IMR-90 (cell line): Measurements from ENCODE around the gene THRB. TPM values are rescaled to one million over a fixed set of nuclear protein-coding genes. Genes with fewer than 3 reads are reported as not detected.

Experiments
- ATAC-seq: fragments of 200-7000 bp; cut with Tn5 transposase; 2 replicates; pipeline ENCODE4 v1.9.1; 2020; ENCODE audit warnings: low read depth, mild to moderate bottlenecking, moderate library complexity
- BruUV-seq: library from RNA; stranded (reverse); fragments of 400-500 nt; replicated peaks from 2 replicates; lab custom pipeline; 2021; lab: Mats Ljungman, UMichigan
- CTCF ChIA-PET: fragments of 300-600 bp; formaldehyde crosslinking; extraction: SDS; loops from one replicate; lab custom pipeline; 2021; ENCODE audit warnings: antibody characterized with exemption; lab: Yijun Ruan, JAX
- POLR2A ChIA-PET: fragments of 300-600 bp; sonication (Branson Sonifier 250); formaldehyde crosslinking; loops from one replicate; lab custom pipeline; 2022; ENCODE audit warnings: antibody characterized with exemption; ENCODE audit not compliant: unreplicated experiment; lab: Charles Lee
- DNase-seq: peaks from one replicate; pipeline ENCODE4 v3.0.0; 2013
- H2AFZ ChIP-seq: replicated peaks from 2 replicates; pipeline ENCODE3; 2013; ENCODE audit warnings: low read length, mild to moderate bottlenecking; ENCODE audit not compliant: poor library complexity
- H2AK5ac ChIP-seq: 2 replicates; pipeline ENCODE4 v1.6.1; 2013; ENCODE audit warnings: low read depth, low read length, inconsistent platforms
- H2AK9ac ChIP-seq: replicated peaks from 2 replicates; pipeline ENCODE3; 2013; ENCODE audit warnings: mild to moderate bottlenecking, low read depth, low read length, moderate library complexity; ENCODE audit not compliant: poor library complexity
- H2BK120ac ChIP-seq: 2 replicates; pipeline ENCODE4 v1.6.1; 2013; ENCODE audit warnings: low read depth, low read length, inconsistent platforms
- H2BK15ac ChIP-seq: 3 replicates; pipeline ENCODE4 v1.6.1; 2013; ENCODE audit warnings: low read depth, low read length, inconsistent platforms
- H2BK20ac ChIP-seq: 2 replicates; pipeline ENCODE4 v1.6.1; 2013; ENCODE audit warnings: low read depth, mild to moderate bottlenecking, inconsistent platforms, low read length, moderate library complexity
- H2BK5ac ChIP-seq: 2 replicates; pipeline ENCODE4 v1.6.1; 2013; ENCODE audit warnings: mild to moderate bottlenecking, low read depth, low read length, inconsistent platforms; ENCODE audit not compliant: poor library complexity, severe bottlenecking
- H3K14ac ChIP-seq: replicated peaks from 2 replicates; pipeline ENCODE4 v1.6.1; 2013; ENCODE audit warnings: low read depth, low read length, inconsistent platforms
- H3K18ac ChIP-seq: 2 replicates; pipeline ENCODE4 v1.6.1; 2013; ENCODE audit warnings: low read depth, low read length, control low read depth
- H3K23ac ChIP-seq: 2 replicates; pipeline ENCODE4 v1.6.1; 2013; ENCODE audit warnings: low read depth, low read length, inconsistent platforms
- H3K27ac ChIP-seq: 2 replicates; pipeline ENCODE4 v1.5.1; 2013; ENCODE audit warnings: mild to moderate bottlenecking, control low read depth, low read length; ENCODE audit not compliant: insufficient read depth
- H3K27me3 ChIP-seq: 2 replicates; pipeline ENCODE4 v1.6.1; 2013; ENCODE audit warnings: low read length; ENCODE audit not compliant: control insufficient read depth, insufficient read depth
- H3K36me3 ChIP-seq: 2 replicates; pipeline ENCODE4 v1.6.1; 2013; ENCODE audit warnings: low read length, mixed read lengths; ENCODE audit not compliant: control insufficient read depth, insufficient read depth
- H3K4ac ChIP-seq: 2 replicates; pipeline ENCODE4 v1.6.1; 2013; ENCODE audit warnings: low read depth, low read length, inconsistent platforms
- H3K4me1 ChIP-seq: 2 replicates; pipeline ENCODE4 v1.6.1; 2013; ENCODE audit warnings: low read length, mixed read lengths; ENCODE audit not compliant: control insufficient read depth, insufficient read depth
- H3K4me2 ChIP-seq: 2 replicates; pipeline ENCODE4 v1.6.1; 2013; ENCODE audit warnings: low read depth, mild to moderate bottlenecking, control low read depth, low read length, moderate library complexity
- H3K4me3 ChIP-seq: 2 replicates; pipeline ENCODE4 v1.5.1; 2013; ENCODE audit warnings: low read depth, mild to moderate bottlenecking, control low read depth, low read length, moderate library complexity; ENCODE audit not compliant: insufficient read depth
- H3K56ac ChIP-seq: 2 replicates; pipeline ENCODE4 v1.6.1; 2013; ENCODE audit warnings: low read length, inconsistent platforms; ENCODE audit not compliant: insufficient read depth; ENCODE audit errors: extremely low read depth
- H3K79me1 ChIP-seq, 2 experiments: 2 replicates each; pipeline ENCODE4 v1.6.1; 2013; ENCODE audit warnings: low read length in 2 of 2, inconsistent platforms in 1 of 2, low read depth in 1 of 2
- H3K9ac ChIP-seq: 2 replicates; pipeline ENCODE4 v1.6.1; 2013; ENCODE audit warnings: low read depth, low read length, control low read depth
- H3K9me1 ChIP-seq: 2 replicates; pipeline ENCODE4 v1.6.1; 2013; ENCODE audit warnings: low read length, inconsistent platforms; ENCODE audit not compliant: insufficient read depth
- H3K9me3 ChIP-seq: 2 replicates; pipeline ENCODE4 v1.6.1; 2013; ENCODE audit warnings: low read length; ENCODE audit not compliant: control insufficient read depth, insufficient read depth
- H4K20me1 ChIP-seq: 2 replicates; pipeline ENCODE4 v1.6.1; 2013; ENCODE audit warnings: low read length, inconsistent platforms; ENCODE audit not compliant: insufficient read depth
- H4K5ac ChIP-seq: 2 replicates; pipeline ENCODE4 v1.6.1; 2013; ENCODE audit warnings: mild to moderate bottlenecking, low read depth, low read length, control low read depth
- H4K8ac ChIP-seq, 2 experiments: 2 replicates each; pipeline ENCODE4 v1.6.1; 2013; ENCODE audit warnings: low read depth in 2 of 2, low read length in 2 of 2, control low read depth in 1 of 2, inconsistent platforms in 1 of 2
- H4K91ac ChIP-seq: 2 replicates; pipeline ENCODE4 v1.6.1; 2013; ENCODE audit warnings: low read depth, low read length, inconsistent platforms; ENCODE audit not compliant: insufficient read depth
- BHLHE40 ChIP-seq: fragments of 150-350 bp; IDR thresholded peaks from 2 replicates; pipeline ENCODE4 v1.6.1; 2016; ENCODE audit warnings: mild to moderate bottlenecking, low read depth, low read length
- CEBPB ChIP-seq: IDR thresholded peaks from 2 replicates; pipeline ENCODE4 v1.6.1; 2012; ENCODE audit warnings: low read depth, low read length, improper control_type of control experiment
- CHD1 ChIP-seq: IDR thresholded peaks from 2 replicates; pipeline ENCODE4 v1.6.1; 2012; ENCODE audit warnings: low read depth, low read length, improper control_type of control experiment
- ELK1 ChIP-seq: fragments of 150-350 bp; IDR thresholded peaks from 2 replicates; pipeline ENCODE4 v1.6.1; 2016; ENCODE audit warnings: low read depth, mild to moderate bottlenecking, low read length, moderate library complexity, borderline replicate concordance
- FOS ChIP-seq: fragments of 150-350 bp; IDR thresholded peaks from 2 replicates; pipeline ENCODE4 v1.6.1; 2016; ENCODE audit warnings: low read depth, low read length
- MAFK ChIP-seq: IDR thresholded peaks from 2 replicates; pipeline ENCODE4 v1.6.1; 2012; ENCODE audit warnings: low read depth, low read length, improper control_type of control experiment
- MAZ ChIP-seq: IDR thresholded peaks from 2 replicates; pipeline ENCODE4 v1.6.1; 2012; ENCODE audit warnings: low read depth, mild to moderate bottlenecking, low read length, improper control_type of control experiment, moderate library complexity, borderline replicate concordance
- MXI1 ChIP-seq: IDR thresholded peaks from 2 replicates; pipeline ENCODE4 v1.6.1; 2012; ENCODE audit warnings: low read depth, mild to moderate bottlenecking, low read length, moderate library complexity, borderline replicate concordance
- NFE2L2 ChIP-seq: fragments of 150-350 bp; IDR thresholded peaks from 2 replicates; pipeline ENCODE4 v1.6.1; 2016; ENCODE audit warnings: low read depth, mild to moderate bottlenecking, low read length
- RAD21 ChIP-seq: IDR thresholded peaks from 2 replicates; pipeline ENCODE4 v1.6.1; 2012; ENCODE audit warnings: low read length, improper control_type of control experiment
- RCOR1 ChIP-seq: IDR thresholded peaks from 2 replicates; pipeline ENCODE4 v1.6.1; 2012; ENCODE audit warnings: mild to moderate bottlenecking, low read length, improper control_type of control experiment; ENCODE audit not compliant: insufficient replicate concordance
- RFX5 ChIP-seq: IDR thresholded peaks from 2 replicates; pipeline ENCODE4 v1.8.0; 2012; ENCODE audit warnings: low read depth, mild to moderate bottlenecking, low read length, moderate library complexity
- SMC3 ChIP-seq: fragments of 150-350 bp; IDR thresholded peaks from 2 replicates; pipeline ENCODE4 v1.6.1; 2016; ENCODE audit warnings: low read depth, mild to moderate bottlenecking, antibody characterized with exemption, low read length, moderate library complexity
- dilution Hi-C: fragments of 300-500 bp; cut with HindIII; formaldehyde crosslinking; loops from one replicate; pipeline ENCODE4 v1.14.3; 2018; ENCODE audit warnings: low sequenced_read_pairs; ENCODE audit not compliant: unreplicated experiment
- in situ Hi-C: fragments of 300-500 bp; cut with MboI; formaldehyde crosslinking; loops from 3 replicates; pipeline ENCODE4 v1.14.3; 2019; ENCODE audit warnings: low sequenced_read_pairs, inconsistent platforms, mixed read lengths
- intact Hi-C: fragments of 100-400 bp; cut with micrococcal nuclease; formaldehyde crosslinking; loops from 2 replicates; pipeline ENCODE4 v1.10.0; 2022
- polyA plus RNA-seq, 3 experiments: library from polyadenylated mRNA; depleted of rRNA; stranded (reverse); fragments of >200 nt; gene quantifications; 2 replicates each; pipeline ENCODE4 v1.2.3, GENCODE V29; 2012; ENCODE audit warnings: low replicate concordance in 1 of 3
- total RNA-seq: library from RNA; depleted of rRNA; stranded (reverse); fragments of >200 nt; gene quantifications from 2 replicates; pipeline ENCODE4 v1.2.3, GENCODE V29; 2012
- TF ChIP-seq, protein P1 (sequence below): fragments of 150-350 bp; IDR thresholded peaks from 2 replicates; pipeline ENCODE4 v1.6.1; 2017; ENCODE audit warnings: mild to moderate bottlenecking, antibody characterized with exemption, low read length, low read depth
- TF ChIP-seq, protein P2 (sequence below): conservative IDR thresholded peaks from 2 replicates; pipeline ENCODE4 v1.5.1; 2012; ENCODE audit warnings: mild to moderate bottlenecking, low read depth, low read length, improper control_type of control experiment

THRB gene
- total and polyA plus RNA-seq, 2 of the 4 experiments (the other 2 are of a cell fraction), result under 0.01 TPM; not detected in 1

GRCh38 chr3:24195504-24196230, 299.0 kb downstream of the THRB start:
- BruUV-seq, result no TSS peak
- Histone ChIP-seq H3K4me3 (no peak overlapping the region), H3K4me1 (no peaks in the 10 kb centered on the region), H3K4me2 (no peak overlapping the region), H2AK5ac (no peak overlapping the region), H3K9me3 (no peaks in the 10 kb centered on the region), H4K5ac (no peak overlapping the region), H3K9ac (no peak overlapping the region), H2BK120ac (no peak overlapping the region), H4K20me1 (no peaks in the 10 kb centered on the region), H3K4ac (no peak overlapping the region), H3K27ac (no peak overlapping the region), H2AFZ (no peak overlapping the region), H3K18ac (no peak overlapping the region), H3K9me1 (no peaks in the 10 kb centered on the region), H2BK5ac (no peak overlapping the region), H3K23ac (no peak overlapping the region), H2BK20ac (no peak overlapping the region), H3K79me1 (no peaks in the 10 kb centered on the region), H2AK9ac (no peak overlapping the region), H3K14ac (no peak overlapping the region), H4K8ac (no peak overlapping the region), H2BK15ac (no peak overlapping the region), H3K36me3 (no peaks in the 10 kb centered on the region), H3K27me3 (no peaks in the 10 kb centered on the region; the same call in 1 of the 2 replicates), H4K91ac (no peak overlapping the region), H3K56ac (no peak overlapping the region)
- DNase-seq, result no peak
- no peak for TF ChIP-seq CHD1
- no peak for TF ChIP-seq RCOR1
- no peak for TF ChIP-seq ELK1
- TF ChIP-seq, protein P1, sequence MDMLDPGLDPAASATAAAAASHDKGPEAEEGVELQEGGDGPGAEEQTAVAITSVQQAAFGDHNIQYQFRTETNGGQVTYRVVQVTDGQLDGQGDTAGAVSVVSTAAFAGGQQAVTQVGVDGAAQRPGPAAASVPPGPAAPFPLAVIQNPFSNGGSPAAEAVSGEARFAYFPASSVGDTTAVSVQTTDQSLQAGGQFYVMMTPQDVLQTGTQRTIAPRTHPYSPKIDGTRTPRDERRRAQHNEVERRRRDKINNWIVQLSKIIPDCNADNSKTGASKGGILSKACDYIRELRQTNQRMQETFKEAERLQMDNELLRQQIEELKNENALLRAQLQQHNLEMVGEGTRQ, result no peak
- TF ChIP-seq MAFK, result no peak
- TF ChIP-seq CEBPB, result no peak
- TF ChIP-seq FOS, result no peak
- TF ChIP-seq, protein P2, sequence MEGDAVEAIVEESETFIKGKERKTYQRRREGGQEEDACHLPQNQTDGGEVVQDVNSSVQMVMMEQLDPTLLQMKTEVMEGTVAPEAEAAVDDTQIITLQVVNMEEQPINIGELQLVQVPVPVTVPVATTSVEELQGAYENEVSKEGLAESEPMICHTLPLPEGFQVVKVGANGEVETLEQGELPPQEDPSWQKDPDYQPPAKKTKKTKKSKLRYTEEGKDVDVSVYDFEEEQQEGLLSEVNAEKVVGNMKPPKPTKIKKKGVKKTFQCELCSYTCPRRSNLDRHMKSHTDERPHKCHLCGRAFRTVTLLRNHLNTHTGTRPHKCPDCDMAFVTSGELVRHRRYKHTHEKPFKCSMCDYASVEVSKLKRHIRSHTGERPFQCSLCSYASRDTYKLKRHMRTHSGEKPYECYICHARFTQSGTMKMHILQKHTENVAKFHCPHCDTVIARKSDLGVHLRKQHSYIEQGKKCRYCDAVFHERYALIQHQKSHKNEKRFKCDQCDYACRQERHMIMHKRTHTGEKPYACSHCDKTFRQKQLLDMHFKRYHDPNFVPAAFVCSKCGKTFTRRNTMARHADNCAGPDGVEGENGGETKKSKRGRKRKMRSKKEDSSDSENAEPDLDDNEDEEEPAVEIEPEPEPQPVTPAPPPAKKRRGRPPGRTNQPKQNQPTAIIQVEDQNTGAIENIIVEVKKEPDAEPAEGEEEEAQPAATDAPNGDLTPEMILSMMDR, result no peak
- TF ChIP-seq SMC3, result no peak
- TF ChIP-seq MXI1, result no peak
- no peak for TF ChIP-seq RAD21
- TF ChIP-seq RFX5, result no peak
- TF ChIP-seq BHLHE40, result no peak
- TF ChIP-seq NFE2L2, result no peak
- no peak for TF ChIP-seq MAZ
- ChIA-PET POLR2A (interaction anchor here (0.7 kb wide), 1 partner anchor 535 kb away, joined by 3 read pairs; no protein-coding TSS in a partner anchor), CTCF (no interaction called here)
- intact Hi-C loops (no loop called here), dilution Hi-C loops (no loop called here), in situ Hi-C loops (no loop called here)
- no peak for ATAC-seq
